Lower lobe of right lung (tissue), 2 donors: Measurements from ENCODE around the gene BMPR1A. TPM values are rescaled to one million over a fixed set of nuclear protein-coding genes. Genes with fewer than 3 reads are reported as not detected.

Experiments used
- ATAC-seq, 2 donors: fragments of 200-7000 bp; cut with Tn5 transposase; one replicate each; pipeline ENCODE4 v1.9.1; 2020 to 2022; ENCODE audit warnings: mild to moderate bottlenecking in 2 of 2, moderate library complexity in 2 of 2
- DNase-seq: peaks from one replicate; pipeline ENCODE4 v3.0.0-alpha.2; 2020
- H3K27ac ChIP-seq: fragments of 200-600 bp; one replicate; pipeline ENCODE4 v1.8.0; 2022
- H3K27me3 ChIP-seq: fragments of 200-600 bp; one replicate; pipeline ENCODE4 v1.8.0; 2022; ENCODE audit warnings: low read depth
- H3K36me3 ChIP-seq: fragments of 200-600 bp; one replicate; pipeline ENCODE4 v1.8.0; 2022; ENCODE audit warnings: mild to moderate bottlenecking
- H3K4me1 ChIP-seq: fragments of 200-600 bp; one replicate; pipeline ENCODE4 v1.8.0; 2022
- H3K4me3 ChIP-seq: fragments of 200-600 bp; one replicate; pipeline ENCODE4 v1.8.0; 2022; ENCODE audit warnings: mild to moderate bottlenecking
- H3K9me3 ChIP-seq: fragments of 200-600 bp; one replicate; pipeline ENCODE4 v1.8.0; 2022
- intact Hi-C: fragments of 100-400 bp; cut with DNase I; formaldehyde crosslinking; loops from one replicate; pipeline ENCODE4 v1.11.0; 2022
- total RNA-seq: library from RNA; stranded (reverse); fragmentation: NEBNext Ultra II Directional; extraction: Animal tissue kit (Norgen Biotek cat#: 25700); gene quantifications from one replicate; pipeline ENCODE4 v1.2.1, GENCODE V29; 2021
- TF ChIP-seq, protein P1 (sequence below): fragments of 200-600 bp; IDR thresholded peaks from one replicate; pipeline ENCODE4 v1.8.0; 2022; ENCODE audit warnings: antibody characterized with exemption, mild to moderate bottlenecking
- donor health status: DM: no; HTN: yes; CAD: no; lungs with severe emphysema.

Gene BMPR1A
- total RNA-seq, 1 donor from 2014 or later = 37.0 TPM

GRCh38 chr10:86888585-86889381, 132.4 kb downstream of the BMPR1A start:
- TF ChIP-seq, protein P1, sequence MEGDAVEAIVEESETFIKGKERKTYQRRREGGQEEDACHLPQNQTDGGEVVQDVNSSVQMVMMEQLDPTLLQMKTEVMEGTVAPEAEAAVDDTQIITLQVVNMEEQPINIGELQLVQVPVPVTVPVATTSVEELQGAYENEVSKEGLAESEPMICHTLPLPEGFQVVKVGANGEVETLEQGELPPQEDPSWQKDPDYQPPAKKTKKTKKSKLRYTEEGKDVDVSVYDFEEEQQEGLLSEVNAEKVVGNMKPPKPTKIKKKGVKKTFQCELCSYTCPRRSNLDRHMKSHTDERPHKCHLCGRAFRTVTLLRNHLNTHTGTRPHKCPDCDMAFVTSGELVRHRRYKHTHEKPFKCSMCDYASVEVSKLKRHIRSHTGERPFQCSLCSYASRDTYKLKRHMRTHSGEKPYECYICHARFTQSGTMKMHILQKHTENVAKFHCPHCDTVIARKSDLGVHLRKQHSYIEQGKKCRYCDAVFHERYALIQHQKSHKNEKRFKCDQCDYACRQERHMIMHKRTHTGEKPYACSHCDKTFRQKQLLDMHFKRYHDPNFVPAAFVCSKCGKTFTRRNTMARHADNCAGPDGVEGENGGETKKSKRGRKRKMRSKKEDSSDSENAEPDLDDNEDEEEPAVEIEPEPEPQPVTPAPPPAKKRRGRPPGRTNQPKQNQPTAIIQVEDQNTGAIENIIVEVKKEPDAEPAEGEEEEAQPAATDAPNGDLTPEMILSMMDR = no peak
- Histone ChIP-seq H3K27ac (no peak overlapping the region), H3K4me3 (no peak overlapping the region), H3K36me3 (peaks cover 19% of the 10 kb centered on the region), H3K27me3 (no peaks in the 10 kb centered on the region), H3K9me3 (no peaks in the 10 kb centered on the region), H3K4me1 (no peaks in the 10 kb centered on the region)
- intact Hi-C loops = no loop called here
- ATAC-seq (peak in 1 of 2 donors; percentile 24), DNase-seq (no peak)

- H3K27ac ChIP-seq = no peak overlapping the region
- no peak for ATAC-seq
- TF ChIP-seq, protein P1 = no peak
Observed at GRCh38 chr10:86889997-86890396, 133.6 kb downstream of the BMPR1A start.

DNA sequence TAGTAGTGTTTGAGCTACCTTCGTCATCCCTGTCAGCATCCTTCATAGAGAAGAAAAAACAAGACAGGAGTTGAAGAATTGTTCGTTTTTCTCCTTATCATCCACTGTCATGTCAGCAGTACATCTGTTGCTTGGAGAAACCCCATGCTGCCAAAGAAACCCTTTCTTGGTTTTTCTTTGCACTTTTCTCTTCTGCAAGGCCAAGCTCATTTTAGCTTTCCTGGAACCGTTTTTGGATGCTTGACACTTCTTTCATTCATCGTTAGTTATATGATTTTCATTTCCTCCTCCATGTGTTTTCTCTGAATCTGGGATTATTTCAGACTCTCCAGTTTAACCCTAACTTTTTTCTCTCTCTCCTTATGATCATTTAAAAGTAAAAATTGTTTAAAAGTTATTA, 142.1 kb downstream of the BMPR1A start:
- intact Hi-C loops = loop anchor here (5.0 kb wide), 1 partner anchor 206 kb away; no protein-coding TSS in a partner anchor
- peaks cover 4% of the 10 kb centered on the region for H3K4me1 ChIP-seq

More at GRCh38 chr10:86889997-86890396, 133.6 kb downstream of the BMPR1A start:
- H3K36me3 ChIP-seq = peaks cover 19% of the 10 kb centered on the region
- DNase-seq = no peak
- no peaks in the 10 kb centered on the region for H3K27me3 ChIP-seq
- H3K9me3 ChIP-seq = no peaks in the 10 kb centered on the region
- intact Hi-C loops = no loop called here
- H3K4me3 ChIP-seq = no peak overlapping the region
- no peaks in the 10 kb centered on the region for H3K4me1 ChIP-seq

GRCh38 chr10:86899132-86899531, 142.7 kb downstream of the BMPR1A start:
- Histone ChIP-seq H3K36me3 (peaks cover 11% of the 10 kb centered on the region), H3K27me3 (no peaks in the 10 kb centered on the region), H3K4me3 (no peak overlapping the region), H3K9me3 (no peaks in the 10 kb centered on the region), H3K27ac (no peak overlapping the region), H3K4me1 (peaks cover 4% of the 10 kb centered on the region)
- DNase-seq = no peak
- intact Hi-C loops = loop anchor here (5.0 kb wide), 1 partner anchor 207 kb away; no protein-coding TSS in a partner anchor
- ATAC-seq = no peak
- TF ChIP-seq, protein P1 = no peak

More for the DNA sequence above, 142.1 kb downstream of the BMPR1A start:
- TF ChIP-seq, protein P1 = no peak
- no peaks in the 10 kb centered on the region for H3K9me3 ChIP-seq
- DNase-seq = no peak
- no peak overlapping the region for H3K4me3 ChIP-seq
- H3K36me3 ChIP-seq = peaks cover 5% of the 10 kb centered on the region
- no peaks in the 10 kb centered on the region for H3K27me3 ChIP-seq
- ATAC-seq = no peak
- no peak overlapping the region for H3K27ac ChIP-seq

DNA sequence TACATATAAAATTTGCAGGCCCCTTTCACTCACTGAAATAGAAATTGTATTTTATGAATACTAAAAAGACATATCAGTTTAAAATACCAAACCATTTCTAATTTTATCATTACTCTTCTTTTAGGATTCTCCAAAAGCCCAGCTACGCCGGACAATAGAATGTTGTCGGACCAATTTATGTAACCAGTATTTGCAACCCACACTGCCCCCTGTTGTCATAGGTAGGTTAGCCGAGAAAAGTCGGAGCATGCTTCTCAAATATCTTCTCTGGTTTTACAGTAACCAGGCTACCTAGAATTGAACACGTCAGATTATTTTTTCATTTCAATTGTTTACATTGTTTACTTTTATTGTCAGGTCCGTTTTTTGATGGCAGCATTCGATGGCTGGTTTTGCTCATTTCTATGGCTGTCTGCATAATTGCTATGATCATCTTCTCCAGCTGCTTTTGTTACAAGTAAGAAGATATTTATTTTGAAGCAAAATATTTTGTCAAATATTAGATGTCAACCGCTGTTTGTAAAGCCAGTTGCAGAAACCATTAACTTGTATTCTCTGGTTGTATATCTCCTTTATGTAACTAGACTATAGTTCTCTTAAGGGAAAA, 143.4 kb downstream of the BMPR1A start:
- Histone ChIP-seq H3K4me3 (no peak overlapping the region), H3K27me3 (no peaks in the 10 kb centered on the region), H3K4me1 (peaks cover 4% of the 10 kb centered on the region), H3K36me3 (peaks cover 11% of the 10 kb centered on the region), H3K9me3 (no peaks in the 10 kb centered on the region), H3K27ac (no peak overlapping the region)
- ATAC-seq = peak; percentile 82 to 84
- intact Hi-C loops = loop anchor here (5.0 kb wide), 1 partner anchor 207 kb away; no protein-coding TSS in a partner anchor
- no peak for DNase-seq
- TF ChIP-seq, protein P1 = peak; percentile 73
